T-helper 1 cell treated with Interleukin-12 subunit alpha and Interleukin-12 subunit beta and Interleukin-4 antibody, amounts not matched to agents 30 μg/mL and 1 μg/mL, for 36 hours (primary cell): Measurements from ENCODE around the gene CDK19.
"Not testable (repeated sequence)": the region's sequence is repeated elsewhere in the genome, so short reads cannot be mapped to it uniquely, and the experiment has no call there.

Experiments used
- H3K27ac Mint-ChIP-seq: one replicate; pipeline ENCODE4 v1.8.0; 2021; ENCODE audit warnings: mild to moderate bottlenecking, mixed read lengths
- H3K27me3 Mint-ChIP-seq: one replicate; pipeline ENCODE4 v1.8.0; 2021; ENCODE audit warnings: low read depth, mixed read lengths
- H3K36me3 Mint-ChIP-seq: one replicate; pipeline ENCODE4 v1.8.0; 2021; ENCODE audit warnings: low read depth, mixed read lengths
- H3K4me1 Mint-ChIP-seq: one replicate; pipeline ENCODE4 v1.8.0; 2021; ENCODE audit warnings: low read depth, mixed read lengths
- H3K4me3 Mint-ChIP-seq: one replicate; pipeline ENCODE4 v1.8.0; 2021; ENCODE audit warnings: mild to moderate bottlenecking, moderate library complexity, mixed read lengths
- H3K9me3 Mint-ChIP-seq: one replicate; pipeline ENCODE4 v1.8.0; 2021; ENCODE audit warnings: mixed read lengths

Gene CDK19

DNA sequence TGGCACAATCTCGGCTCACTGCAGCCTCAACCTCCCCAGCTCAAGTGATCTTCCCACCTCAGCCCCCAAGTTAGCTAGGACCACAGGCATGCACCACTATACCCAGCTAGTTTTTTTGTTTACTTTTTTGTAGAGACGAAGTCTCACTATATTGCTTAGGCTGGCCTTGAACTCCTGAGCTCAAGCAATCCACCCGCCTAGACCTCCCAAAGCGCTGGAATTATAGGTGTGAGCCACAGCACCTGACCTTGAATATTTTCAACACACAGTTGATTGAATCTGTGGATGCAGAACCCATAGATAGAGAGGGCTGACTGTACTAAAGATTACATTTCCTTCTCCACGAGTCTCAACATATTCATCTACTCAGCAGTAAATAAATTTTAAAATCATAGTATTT lies 15.6 kb downstream of the CDK19 start:
- Mint-ChIP-seq H3K27me3 (no peaks in the 10 kb centered on the region), H3K4me1 (peaks cover 1% of the 10 kb centered on the region), H3K27ac (no peak overlapping the region), H3K36me3 (peaks cover 14% of the 10 kb centered on the region), H3K9me3 (peaks cover 3% of the 10 kb centered on the region), H3K4me3 (no peak overlapping the region)

- no peaks in the 10 kb centered on the region for H3K27me3 Mint-ChIP-seq
- H3K4me3 Mint-ChIP-seq = no peak overlapping the region
- H3K4me1 Mint-ChIP-seq = peaks cover 1% of the 10 kb centered on the region
- peaks cover 14% of the 10 kb centered on the region for H3K36me3 Mint-ChIP-seq
- no peak overlapping the region for H3K27ac Mint-ChIP-seq
- peaks cover 3% of the 10 kb centered on the region for H3K9me3 Mint-ChIP-seq
Measured at GRCh38 chr6:110799189-110799588, 16.1 kb downstream of the CDK19 start.

DNA sequence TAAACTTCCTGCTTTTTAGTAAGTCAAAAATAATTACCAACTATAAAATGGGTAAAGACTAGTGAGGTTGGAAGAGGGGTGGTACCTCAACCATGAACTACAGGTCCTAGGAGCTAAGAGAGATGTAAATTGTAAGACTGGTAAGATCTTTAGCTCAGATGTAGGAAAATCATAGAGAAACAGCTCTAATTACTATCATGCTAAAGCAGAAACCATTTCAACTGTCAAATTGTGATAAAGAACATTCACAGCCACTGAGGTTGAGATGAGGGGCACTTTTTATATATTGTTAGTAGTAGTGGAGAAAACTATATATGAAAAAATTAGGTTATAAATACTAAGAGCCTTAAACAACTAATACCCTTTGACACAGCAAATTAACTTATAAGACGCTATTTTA lies 20.0 kb downstream of the CDK19 start:
- peaks cover 14% of the 10 kb centered on the region for H3K36me3 Mint-ChIP-seq
- no peak overlapping the region for H3K4me3 Mint-ChIP-seq
- H3K27me3 Mint-ChIP-seq = no peaks in the 10 kb centered on the region
- H3K4me1 Mint-ChIP-seq = no peaks in the 10 kb centered on the region
- H3K27ac Mint-ChIP-seq = no peak overlapping the region
- no peaks in the 10 kb centered on the region for H3K9me3 Mint-ChIP-seq

- Mint-ChIP-seq H3K4me1 (peaks cover 14% of the 10 kb centered on the region), H3K27ac (no peak overlapping the region), H3K4me3 (no peak overlapping the region), H3K27me3 (no peaks in the 10 kb centered on the region), H3K9me3 (peaks cover 12% of the 10 kb centered on the region), H3K36me3 (peaks cover 19% of the 10 kb centered on the region)
Measured at GRCh38 chr6:110786696-110787095, 28.6 kb downstream of the CDK19 start.

- Mint-ChIP-seq H3K4me3 (no peak overlapping the region), H3K27ac (no peak overlapping the region), H3K27me3 (no peaks in the 10 kb centered on the region), H3K4me1 (peaks cover 14% of the 10 kb centered on the region), H3K36me3 (peaks cover 19% of the 10 kb centered on the region), H3K9me3 (peaks cover 12% of the 10 kb centered on the region)
Measured at GRCh38 chr6:110786271-110786670, 29.0 kb downstream of the CDK19 start.

- Mint-ChIP-seq H3K9me3 (peaks cover 8% of the 10 kb centered on the region), H3K27me3 (no peaks in the 10 kb centered on the region), H3K36me3 (peaks cover 19% of the 10 kb centered on the region), H3K27ac (no peak overlapping the region), H3K4me3 (no peak overlapping the region), H3K4me1 (peaks cover 17% of the 10 kb centered on the region)
Measured at GRCh38 chr6:110784610-110784979, 30.7 kb downstream of the CDK19 start.

GRCh38 chr6:110781522-110782214 lies 33.6 kb downstream of the CDK19 start:
- no peak overlapping the region for H3K4me3 Mint-ChIP-seq
- H3K9me3 Mint-ChIP-seq = no peaks in the 10 kb centered on the region
- H3K27ac Mint-ChIP-seq = no peak overlapping the region
- H3K27me3 Mint-ChIP-seq = no peaks in the 10 kb centered on the region
- H3K36me3 Mint-ChIP-seq = peaks cover 14% of the 10 kb centered on the region
- peaks cover 17% of the 10 kb centered on the region for H3K4me1 Mint-ChIP-seq

DNA sequence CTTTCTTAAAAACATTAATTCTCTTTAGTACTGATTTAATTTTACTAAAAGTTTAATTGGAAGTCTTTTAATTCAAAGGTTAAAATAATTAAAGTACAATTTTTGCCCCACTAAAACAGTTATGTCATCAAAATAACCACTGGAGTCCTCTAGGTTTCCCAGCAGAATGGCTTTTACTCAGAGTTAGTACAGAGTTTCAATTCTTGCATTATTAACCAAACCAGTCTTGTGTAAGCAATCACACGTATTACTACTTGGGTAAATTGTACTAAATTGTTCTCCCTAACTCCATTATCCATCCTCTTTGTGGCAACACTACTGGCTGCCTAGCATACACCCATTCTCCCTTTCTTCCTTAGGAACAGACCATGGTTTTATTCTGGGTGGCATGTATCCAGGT lies 36.9 kb downstream of the CDK19 start:
- H3K9me3 Mint-ChIP-seq = no peaks in the 10 kb centered on the region
- no peak overlapping the region for H3K27ac Mint-ChIP-seq
- peaks cover 2% of the 10 kb centered on the region for H3K36me3 Mint-ChIP-seq
- H3K4me1 Mint-ChIP-seq = peaks cover 8% of the 10 kb centered on the region
- no peaks in the 10 kb centered on the region for H3K27me3 Mint-ChIP-seq
- no peak overlapping the region for H3K4me3 Mint-ChIP-seq

DNA sequence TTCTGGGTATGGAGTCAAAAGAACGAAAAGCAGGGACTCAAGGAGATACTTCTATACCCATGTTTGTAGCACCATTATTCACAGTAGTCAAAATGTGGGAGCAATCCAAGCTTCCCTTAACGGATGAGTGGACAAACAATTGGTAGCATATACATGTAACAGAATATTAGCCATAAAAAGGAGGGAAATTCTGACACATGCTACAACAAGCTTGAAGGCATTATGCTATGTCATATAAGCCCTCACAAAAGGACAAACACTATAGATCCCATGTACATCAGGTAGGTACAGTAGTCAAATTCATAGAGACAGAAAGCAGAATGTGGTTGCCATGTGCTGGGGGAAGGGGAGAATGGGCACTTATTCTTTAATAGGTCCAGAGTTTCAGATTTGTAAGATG lies 37.6 kb downstream of the CDK19 start:
- H3K9me3 Mint-ChIP-seq = no peaks in the 10 kb centered on the region
- H3K27me3 Mint-ChIP-seq = no peaks in the 10 kb centered on the region
- H3K27ac Mint-ChIP-seq = no peak overlapping the region
- peaks cover 2% of the 10 kb centered on the region for H3K36me3 Mint-ChIP-seq
- peaks cover 6% of the 10 kb centered on the region for H3K4me1 Mint-ChIP-seq
- no peak overlapping the region for H3K4me3 Mint-ChIP-seq

GRCh38 chr6:110776413-110776812 lies 38.9 kb downstream of the CDK19 start:
- Mint-ChIP-seq H3K36me3 (peaks cover 11% of the 10 kb centered on the region), H3K4me3 (no peak overlapping the region), H3K27ac (no peak overlapping the region), H3K4me1 (peaks cover 3% of the 10 kb centered on the region), H3K27me3 (no peaks in the 10 kb centered on the region), H3K9me3 (no peaks in the 10 kb centered on the region)

- Mint-ChIP-seq H3K27me3 (no peaks in the 10 kb centered on the region), H3K9me3 (no peaks in the 10 kb centered on the region), H3K36me3 (peaks cover 14% of the 10 kb centered on the region), H3K4me3 (no peak overlapping the region), H3K4me1 (no peaks in the 10 kb centered on the region), H3K27ac (no peak overlapping the region)
Measured at GRCh38 chr6:110769923-110770322, 45.3 kb downstream of the CDK19 start.

DNA sequence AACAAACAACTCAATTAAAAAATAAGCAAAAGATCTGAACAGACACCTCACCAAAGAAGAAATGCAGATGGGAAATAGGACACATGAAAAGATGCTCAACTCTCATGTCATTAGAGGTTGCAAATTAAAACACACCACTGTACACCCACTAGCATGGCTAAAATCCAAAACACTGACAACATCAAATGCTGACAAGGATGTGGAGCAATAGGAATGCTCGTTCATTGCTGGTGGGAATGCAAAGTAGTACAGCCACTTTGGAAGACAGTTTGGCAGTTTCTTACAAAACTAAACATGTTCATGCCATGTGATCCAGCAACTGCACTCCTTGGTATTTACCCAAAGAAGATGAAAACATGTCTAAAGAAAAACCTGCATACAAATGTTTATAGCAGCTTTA lies 47.2 kb downstream of the CDK19 start:
- no peak overlapping the region for H3K27ac Mint-ChIP-seq
- H3K4me3 Mint-ChIP-seq = no peak overlapping the region
- H3K4me1 Mint-ChIP-seq = no peaks in the 10 kb centered on the region

GRCh38 chr6:110761371-110761770 lies 53.9 kb downstream of the CDK19 start:
- Mint-ChIP-seq H3K27me3 (no peaks in the 10 kb centered on the region), H3K27ac (no peak overlapping the region), H3K4me3 (no peak overlapping the region), H3K9me3 (no peaks in the 10 kb centered on the region), H3K36me3 (peaks cover 12% of the 10 kb centered on the region), H3K4me1 (peaks cover 3% of the 10 kb centered on the region)

More for the DNA sequence above, 47.2 kb downstream of the CDK19 start:
- no peaks in the 10 kb centered on the region for H3K27me3 Mint-ChIP-seq
- H3K36me3 Mint-ChIP-seq = peaks cover 16% of the 10 kb centered on the region
- H3K9me3 Mint-ChIP-seq = no peaks in the 10 kb centered on the region

- H3K27me3 Mint-ChIP-seq = no peaks in the 10 kb centered on the region
- H3K36me3 Mint-ChIP-seq = peaks cover 9% of the 10 kb centered on the region
- H3K27ac Mint-ChIP-seq = no peak overlapping the region
- no peaks in the 10 kb centered on the region for H3K9me3 Mint-ChIP-seq
- peaks cover 3% of the 10 kb centered on the region for H3K4me1 Mint-ChIP-seq
- no peak overlapping the region for H3K4me3 Mint-ChIP-seq
Measured at GRCh38 chr6:110760589-110760988, 54.7 kb downstream of the CDK19 start.

DNA sequence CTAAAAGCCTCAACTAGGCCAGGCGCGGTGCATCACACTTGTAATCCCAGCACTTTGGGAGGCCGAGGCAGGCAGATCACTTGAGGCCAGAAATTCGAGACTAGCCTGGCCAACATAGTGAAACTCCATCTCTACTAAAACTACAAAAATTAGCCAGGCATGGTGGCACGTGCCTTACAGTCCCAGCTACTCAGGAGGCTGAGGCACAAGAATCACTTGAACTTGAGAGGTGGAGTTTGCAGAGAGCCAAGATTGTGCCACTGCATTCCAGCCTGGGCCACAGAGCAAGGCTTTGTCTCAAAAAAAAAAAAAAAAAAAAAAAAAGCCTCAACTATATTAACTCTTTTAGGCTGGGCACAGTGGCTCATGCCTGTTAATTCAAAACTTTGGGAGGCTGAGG lies 55.2 kb downstream of the CDK19 start:
- H3K36me3 Mint-ChIP-seq, H3K4me3 Mint-ChIP-seq, H3K4me1 Mint-ChIP-seq, H3K27ac Mint-ChIP-seq, H3K9me3 Mint-ChIP-seq, H3K27me3 Mint-ChIP-seq: not testable (repeated sequence)

GRCh38 chr6:110757926-110758325 lies 57.3 kb downstream of the CDK19 start:
- Mint-ChIP-seq H3K36me3 (peaks cover 7% of the 10 kb centered on the region), H3K27me3 (no peaks in the 10 kb centered on the region), H3K9me3 (no peaks in the 10 kb centered on the region), H3K27ac (no peak overlapping the region), H3K4me1 (peaks cover 3% of the 10 kb centered on the region), H3K4me3 (no peak overlapping the region)
